ENCODE data around the gene DNM3.

DNA sequence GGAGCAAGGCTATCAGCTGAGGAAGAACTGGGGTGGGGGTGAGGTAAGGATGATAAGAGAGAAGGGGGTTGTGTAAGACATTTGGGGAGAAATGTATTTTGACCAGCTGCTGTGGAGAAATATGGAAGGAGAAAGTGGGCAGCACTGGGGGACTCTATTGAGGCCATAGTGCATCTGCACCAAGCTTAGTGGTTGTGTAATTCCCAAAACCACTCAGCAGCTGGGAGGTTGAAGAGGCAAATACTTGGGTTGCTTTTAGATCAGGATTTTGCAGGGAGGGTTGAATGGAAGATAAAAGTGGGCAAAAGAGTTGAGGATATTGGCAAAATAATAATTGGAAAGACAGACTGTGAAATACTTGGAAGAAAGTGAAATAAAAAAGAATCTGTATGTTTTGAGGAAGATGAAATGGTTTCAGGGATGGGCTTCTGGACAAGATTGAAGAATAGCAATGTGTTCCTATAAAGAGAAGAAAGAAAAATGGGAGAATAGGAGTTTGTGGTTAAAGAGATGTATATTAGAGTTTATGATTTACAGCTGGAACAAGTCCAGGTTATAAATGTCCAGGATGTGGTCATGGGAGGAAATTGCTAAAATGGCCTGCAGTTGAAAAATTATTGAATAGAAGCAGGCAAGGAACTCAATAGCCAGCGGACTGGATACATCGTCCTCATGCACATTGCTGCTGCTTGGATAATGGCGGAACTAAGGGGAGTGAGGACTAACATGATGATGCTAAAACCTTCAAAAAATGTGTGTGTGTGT lies 162.7 kb downstream of the DNM3 start:
- TF ChIP-seq, protein P1, sequence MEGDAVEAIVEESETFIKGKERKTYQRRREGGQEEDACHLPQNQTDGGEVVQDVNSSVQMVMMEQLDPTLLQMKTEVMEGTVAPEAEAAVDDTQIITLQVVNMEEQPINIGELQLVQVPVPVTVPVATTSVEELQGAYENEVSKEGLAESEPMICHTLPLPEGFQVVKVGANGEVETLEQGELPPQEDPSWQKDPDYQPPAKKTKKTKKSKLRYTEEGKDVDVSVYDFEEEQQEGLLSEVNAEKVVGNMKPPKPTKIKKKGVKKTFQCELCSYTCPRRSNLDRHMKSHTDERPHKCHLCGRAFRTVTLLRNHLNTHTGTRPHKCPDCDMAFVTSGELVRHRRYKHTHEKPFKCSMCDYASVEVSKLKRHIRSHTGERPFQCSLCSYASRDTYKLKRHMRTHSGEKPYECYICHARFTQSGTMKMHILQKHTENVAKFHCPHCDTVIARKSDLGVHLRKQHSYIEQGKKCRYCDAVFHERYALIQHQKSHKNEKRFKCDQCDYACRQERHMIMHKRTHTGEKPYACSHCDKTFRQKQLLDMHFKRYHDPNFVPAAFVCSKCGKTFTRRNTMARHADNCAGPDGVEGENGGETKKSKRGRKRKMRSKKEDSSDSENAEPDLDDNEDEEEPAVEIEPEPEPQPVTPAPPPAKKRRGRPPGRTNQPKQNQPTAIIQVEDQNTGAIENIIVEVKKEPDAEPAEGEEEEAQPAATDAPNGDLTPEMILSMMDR (optimal IDR thresholded peaks at IDR 0.05 in 1 of 3, IDR thresholded peaks at IDR 0.05 in 1 of 3, conservative IDR thresholded peaks at IDR 0.05 in 1 of 3; ENCODE audit: extremely low read depth in 1 of 3, insufficient read depth in 2 of 3, low read length in 3 of 3), result no peak
- TF ChIP-seq EZH2 (IDR thresholded peaks at IDR 0.05; ENCODE audit: low read length), result no peak
